HG03521 (cell line): ENCODE results near the gene SGCD.
"Not testable (repeated sequence)": the region's sequence is repeated elsewhere in the genome, so short reads cannot be mapped to it uniquely, and the experiment has no call there.

Experiments used
- ATAC-seq: cut with Tn5 transposase; IDR thresholded peaks from one replicate; pipeline ENCODE4 v1.9.1; 2021; ENCODE audit warnings: mild to moderate bottlenecking, moderate library complexity; ENCODE audit not compliant: unreplicated experiment

The SGCD gene

DNA sequence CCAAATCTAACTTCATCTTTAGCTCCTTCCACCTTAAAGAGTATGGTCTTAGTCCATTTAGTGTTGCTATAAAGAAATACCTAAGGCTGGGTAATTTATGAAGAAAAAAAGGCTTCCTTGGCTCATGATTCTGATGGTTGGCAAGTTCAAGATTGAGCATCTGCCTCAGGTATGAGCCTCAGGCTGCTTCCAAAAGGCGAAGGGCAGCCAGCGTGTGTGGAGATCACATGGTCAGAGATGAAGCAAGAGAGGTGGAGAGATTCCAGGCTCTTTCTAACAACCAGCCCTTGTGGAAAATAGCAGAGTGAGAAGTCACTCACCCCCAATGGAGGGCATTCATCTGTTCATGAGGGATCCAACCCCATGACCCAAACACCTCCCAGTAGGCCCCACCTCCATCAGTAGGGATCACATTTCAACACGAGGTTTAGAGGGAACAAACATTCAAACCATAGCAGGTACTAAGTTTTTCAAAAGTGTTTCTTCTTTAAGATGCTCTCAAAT is 225.9 kb downstream of the SGCD start:
- ATAC-seq = no peak

DNA sequence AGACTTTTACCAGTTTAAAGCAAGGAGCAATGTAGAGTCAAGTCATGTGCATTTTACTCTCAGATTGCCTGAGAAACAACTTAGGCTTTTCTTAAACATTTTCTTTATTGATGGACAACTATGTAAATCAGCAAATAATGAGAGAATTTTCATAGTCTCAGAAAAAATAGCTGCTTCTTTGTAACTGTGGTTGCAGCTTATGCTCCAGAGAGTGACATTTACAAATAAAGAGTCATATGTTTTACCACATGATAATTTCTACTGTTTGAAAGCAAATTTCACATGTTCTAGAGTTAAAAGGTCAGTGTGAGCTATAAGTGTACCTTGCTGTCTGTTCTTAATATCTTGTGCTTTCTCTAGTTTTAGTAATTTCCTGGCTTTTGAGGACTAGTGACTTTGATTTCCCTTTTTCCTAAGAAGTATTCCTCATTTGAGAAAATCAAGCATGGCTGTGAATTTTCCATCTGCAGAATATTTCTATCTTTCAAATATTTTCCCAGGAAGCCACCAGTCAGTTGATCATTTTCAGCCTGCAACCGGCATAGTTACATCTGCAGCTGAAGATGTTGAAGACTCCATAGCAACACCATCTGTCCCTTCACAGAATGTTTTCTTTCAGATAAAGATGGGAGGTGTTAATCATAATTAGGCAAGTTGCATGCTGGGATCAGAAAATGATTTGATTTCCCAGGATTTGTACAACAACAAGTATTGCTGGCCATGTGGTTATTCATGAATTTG is 229.9 kb downstream of the SGCD start:
- ATAC-seq = no peak

DNA sequence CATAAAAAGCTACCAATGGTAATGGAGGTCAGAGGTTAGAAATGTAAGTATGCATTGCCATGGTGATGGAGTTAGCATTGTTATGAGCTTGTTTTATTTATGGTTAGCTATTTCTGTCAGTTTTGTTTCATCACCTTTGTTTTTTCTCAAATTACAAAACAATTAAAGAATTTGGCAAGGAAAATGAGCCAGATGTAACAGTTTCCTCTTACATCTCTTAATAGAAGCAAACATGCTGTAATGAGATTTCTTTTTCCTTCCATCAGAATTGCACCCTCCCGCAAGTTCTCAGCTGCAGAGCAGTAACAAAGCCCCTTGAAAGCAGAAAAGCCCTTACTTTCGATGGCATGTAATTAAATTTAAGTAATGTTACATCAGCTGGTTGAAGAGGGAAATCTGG is 233.0 kb downstream of the SGCD start:
- no peak for ATAC-seq

DNA sequence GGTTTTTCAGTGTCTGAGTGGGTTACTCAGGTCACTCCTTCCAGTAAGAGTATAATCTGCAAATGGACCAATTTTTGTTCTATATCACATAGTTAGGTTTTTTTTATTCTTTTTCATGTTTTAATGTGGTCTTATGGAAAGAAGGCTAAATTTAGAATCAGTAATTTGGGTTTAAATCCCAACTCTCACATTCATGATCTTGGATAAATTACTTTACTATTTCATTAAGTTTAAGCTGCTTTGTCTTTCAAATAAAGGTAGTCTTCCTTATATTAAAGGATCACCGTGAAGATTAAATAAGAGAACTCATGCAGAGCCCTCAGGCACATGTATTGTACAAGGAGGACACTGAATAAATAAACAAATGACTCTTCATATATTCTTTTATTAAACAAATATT is 234.7 kb downstream of the SGCD start:
- ATAC-seq = no peak

DNA sequence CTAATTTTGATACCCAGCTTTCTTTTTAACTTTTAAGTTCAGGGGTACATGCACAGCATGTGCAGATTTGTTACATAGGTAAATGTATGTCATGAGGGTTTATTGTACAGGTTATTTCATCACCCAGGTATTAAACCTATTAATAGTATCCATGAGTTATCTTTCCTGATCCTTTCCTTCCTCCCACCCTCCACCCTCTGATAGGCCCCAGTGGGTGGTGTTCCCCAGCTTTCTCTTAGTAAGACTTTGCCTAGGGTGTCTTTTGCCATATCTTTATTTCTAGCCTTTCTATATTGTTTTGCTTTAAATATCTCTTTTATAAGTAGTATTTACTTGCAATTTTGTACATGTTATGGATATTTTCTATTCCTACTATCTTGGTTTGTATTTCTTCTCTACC is 243.7 kb downstream of the SGCD start:
- ATAC-seq = no peak

DNA sequence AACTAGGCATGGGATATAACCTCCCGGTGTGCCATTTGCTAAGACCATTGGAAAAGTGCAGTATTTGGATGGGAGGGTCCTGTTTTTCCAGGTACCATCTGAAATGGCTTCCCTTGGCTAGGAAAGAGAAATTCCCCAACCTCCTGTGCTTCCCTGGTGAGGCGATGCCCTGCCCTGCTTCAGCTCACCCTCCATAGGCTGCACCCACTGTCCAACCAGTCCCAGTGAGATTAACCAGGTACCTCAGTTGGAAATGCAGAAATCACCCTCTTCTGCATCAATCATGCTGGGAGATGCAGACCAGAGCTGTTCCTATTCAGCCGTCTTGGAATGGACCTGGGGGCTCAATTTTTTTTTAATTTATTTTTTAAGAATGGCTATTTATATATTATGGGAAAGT is 254.8 kb downstream of the SGCD start:
- ATAC-seq = no peak

DNA sequence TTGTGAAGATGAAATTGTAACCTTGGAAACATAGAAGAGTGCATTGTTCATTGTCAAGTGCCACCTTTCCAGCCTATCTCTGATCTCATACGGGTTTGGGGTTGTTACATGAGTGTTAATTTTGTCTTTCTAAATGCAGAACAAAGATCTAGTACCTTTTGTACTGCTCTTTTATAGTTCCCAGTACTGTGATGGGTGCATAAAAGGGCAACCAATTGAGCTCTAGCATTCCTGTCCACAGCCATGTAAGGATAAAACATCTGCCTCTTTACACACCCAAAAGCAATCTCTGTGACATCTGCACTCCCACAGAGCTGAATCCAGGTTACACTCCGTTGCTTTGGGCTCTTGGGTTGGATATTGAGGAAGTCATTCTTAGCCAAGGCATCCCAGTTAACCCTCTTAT is 255.2 kb downstream of the SGCD start:
- ATAC-seq = no peak

DNA sequence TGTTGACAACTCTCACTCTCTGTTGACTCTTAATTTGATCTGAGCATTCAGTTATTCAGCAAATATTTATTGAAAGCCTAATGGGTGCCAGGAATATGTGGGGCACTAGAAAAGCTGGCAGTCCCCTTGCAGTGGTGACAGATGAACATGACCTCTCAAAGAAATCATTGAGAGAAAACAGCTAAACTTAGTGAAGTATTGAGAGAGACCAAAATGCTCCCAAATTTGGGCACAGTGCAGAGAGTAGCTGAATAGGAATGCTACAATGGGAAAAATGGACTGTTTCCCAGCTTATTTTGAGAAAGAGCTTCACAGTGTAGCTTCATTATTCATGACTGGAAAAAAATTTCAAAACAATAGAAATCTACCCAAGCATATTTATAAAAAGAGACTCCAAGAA is 257.9 kb downstream of the SGCD start:
- ATAC-seq = no peak

DNA sequence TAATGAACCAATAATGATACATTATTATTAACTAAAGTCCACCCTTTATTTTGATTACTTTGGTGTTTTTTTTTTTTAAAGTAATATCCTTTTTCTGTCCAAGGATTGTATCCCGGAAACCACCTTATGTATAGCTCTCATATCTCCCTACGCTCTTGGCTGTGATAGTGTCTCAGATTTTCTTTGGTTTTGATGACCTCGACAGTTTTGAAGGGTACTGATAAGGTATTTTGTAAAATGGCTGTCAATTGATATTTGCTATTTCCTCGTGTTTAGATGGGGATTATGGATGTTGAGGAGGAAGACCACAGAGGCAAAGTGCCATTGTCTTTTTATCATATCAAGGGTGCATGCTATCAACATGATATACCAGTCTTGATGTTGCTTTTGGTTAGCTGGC is 259.0 kb downstream of the SGCD start:
- ATAC-seq = no peak

DNA sequence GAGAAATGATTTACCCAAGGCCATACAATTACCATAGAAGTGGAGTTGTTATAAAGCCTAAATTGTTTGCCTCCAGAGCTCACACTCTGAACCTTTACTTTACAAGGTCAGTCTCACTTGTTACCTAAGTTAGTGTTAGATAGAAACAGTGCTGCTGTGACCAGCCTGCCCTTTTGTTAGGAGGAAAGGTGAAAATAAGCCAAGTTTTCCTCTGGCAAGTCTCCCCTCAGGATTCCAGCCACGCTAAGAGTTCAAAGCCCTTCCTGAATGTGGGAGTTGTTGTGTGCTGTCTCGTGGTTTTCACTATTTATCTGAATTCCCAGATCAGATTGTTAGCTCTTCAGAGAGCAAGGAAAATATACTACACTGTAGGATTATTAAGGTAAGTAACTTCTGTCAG is 260.0 kb downstream of the SGCD start:
- ATAC-seq = no peak

DNA sequence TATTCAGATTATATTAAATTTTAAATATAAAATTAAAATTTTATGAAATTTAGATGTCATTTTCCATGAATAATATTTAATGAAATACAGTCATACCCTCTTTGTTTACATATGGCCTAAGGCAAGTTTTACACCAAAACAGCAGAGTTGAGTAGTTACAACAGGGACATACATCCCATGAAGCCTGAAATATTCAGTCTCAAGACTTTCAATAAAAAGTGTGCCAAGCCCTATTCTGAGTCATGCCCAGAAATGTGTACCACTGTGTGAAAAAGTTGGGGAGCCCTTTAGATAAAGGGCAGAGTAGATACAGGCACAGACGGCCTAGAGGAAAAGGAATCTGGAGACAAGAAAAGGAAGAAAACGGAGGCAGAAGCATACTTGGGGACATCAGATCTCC is 261.3 kb downstream of the SGCD start:
- no peak for ATAC-seq

DNA sequence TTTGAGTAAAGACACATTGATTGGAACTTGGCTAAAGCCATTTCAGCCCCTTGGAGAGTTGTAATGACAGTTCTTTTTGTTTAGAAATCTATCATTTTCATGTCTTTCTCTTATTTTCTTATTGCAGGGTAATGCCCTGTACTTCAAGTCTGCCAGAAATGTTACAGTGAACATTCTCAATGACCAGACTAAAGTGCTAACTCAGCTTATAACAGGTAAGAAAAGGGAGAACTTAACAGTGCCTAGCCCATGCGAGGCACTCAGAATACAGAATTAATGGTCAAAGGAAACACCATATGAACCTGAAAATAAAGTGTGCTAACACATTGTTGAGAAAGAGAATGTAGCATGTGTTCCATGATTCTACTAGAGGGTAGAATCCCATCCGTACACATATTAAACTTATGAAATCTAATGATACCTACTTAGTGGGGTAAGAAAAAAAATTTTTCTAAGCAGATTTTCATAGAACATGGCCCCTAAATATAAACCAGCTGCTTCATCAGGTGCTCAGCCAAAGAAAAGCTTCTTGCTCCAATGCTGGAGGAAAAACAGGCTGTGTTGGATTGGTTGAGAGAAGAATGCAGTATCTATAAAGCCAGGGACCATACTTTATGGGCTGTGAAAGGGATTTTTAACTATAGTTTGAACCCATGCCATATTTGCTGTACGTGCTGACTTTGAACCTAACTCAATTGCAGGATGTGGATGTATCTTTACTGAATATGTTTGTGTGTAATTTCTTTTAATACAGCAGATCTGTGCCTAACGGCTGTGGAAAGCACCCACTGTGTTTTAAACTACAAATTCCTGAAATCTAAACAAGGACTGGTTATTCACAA is 262.4 kb downstream of the SGCD start:
- no peak for ATAC-seq

DNA sequence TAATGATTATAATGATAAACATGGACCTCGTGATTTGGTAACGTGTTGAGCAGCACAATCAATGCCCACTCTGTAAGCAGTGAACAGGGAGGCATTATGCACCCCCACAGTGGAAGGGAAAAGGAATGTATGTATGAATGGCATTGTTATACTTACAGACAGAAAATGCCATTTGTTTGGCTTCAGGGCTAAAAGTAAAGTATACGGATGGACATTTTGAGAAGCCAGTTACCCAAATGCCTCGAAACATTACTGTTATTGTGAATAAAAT is 262.9 kb downstream of the SGCD start:
- no peak for ATAC-seq

DNA sequence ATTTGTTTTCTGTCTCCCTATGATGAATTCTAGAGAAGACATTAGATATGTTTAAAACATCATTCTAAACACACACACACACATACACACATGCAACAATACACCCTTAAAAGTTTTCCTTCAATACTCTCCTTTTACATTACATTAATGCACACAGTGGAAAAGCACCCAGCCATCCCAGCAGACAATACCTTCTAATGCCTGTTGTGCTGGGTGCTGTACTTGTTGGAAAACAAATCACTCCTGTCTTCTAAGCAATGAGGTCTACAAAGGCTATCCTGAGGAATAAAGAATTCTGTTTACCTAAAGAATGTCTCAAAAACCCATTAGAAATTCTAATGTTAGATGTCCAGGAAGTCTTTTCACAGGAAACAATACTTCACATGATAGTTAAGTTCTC is 264.0 kb downstream of the SGCD start:
- no peak for ATAC-seq

DNA sequence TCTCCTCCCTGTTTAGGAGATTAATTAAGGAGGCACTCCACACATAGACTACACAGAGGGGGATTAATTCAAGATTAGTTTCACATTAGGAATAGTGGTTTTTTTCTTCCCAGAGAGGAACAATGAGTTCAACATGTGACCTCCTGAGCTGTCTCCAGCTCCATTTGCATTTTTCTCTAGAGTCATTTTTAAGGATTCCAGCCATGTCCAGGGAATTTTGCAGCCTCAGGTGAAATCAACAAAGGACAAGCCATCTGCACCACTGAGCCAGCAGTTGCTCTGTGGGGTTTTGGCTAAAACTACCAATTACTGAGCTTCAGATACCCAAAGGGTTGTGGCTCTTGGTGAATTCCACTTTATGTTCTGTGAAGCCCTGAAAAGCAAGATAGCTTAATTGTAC is 264.7 kb downstream of the SGCD start:
- ATAC-seq = no peak

DNA sequence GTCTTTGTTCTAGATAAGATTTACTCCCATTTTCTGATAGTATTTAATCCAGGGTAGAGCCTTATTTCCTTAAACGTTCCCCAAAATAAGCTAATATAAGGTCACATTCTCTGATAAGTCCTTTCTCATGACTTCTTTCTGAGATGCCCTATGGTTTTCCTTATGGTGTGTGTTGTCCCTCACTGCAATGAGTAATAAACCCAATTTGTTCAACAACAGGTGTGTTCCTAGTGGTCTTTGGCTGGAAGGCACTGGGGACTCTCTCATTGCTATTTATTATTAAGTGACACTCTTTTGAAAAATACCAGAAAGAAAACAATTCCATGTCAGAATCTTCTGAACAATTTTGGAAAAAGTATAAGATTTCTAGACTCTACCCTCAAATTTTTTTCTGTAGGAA is 266.6 kb downstream of the SGCD start:
- ATAC-seq = no peak

DNA sequence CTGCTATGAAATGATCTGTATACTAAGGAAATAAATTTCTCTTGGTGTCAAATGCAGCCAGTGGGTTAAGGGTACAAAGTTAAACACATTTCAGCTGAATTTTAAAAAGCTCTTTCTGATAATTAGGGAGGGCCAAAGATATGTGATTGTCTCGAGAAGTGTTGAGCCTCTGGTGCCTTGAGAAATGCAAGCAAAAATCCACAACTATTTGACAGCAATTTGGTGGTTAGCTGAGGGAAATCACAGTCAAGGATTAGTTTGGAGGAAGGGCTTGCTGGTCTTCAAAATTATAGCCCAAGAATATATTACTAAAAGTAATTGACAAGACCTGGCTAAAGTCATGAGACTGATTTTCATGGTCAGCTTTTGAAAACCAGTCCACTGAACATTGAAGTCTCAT is 267.4 kb downstream of the SGCD start:
- ATAC-seq = no peak

DNA sequence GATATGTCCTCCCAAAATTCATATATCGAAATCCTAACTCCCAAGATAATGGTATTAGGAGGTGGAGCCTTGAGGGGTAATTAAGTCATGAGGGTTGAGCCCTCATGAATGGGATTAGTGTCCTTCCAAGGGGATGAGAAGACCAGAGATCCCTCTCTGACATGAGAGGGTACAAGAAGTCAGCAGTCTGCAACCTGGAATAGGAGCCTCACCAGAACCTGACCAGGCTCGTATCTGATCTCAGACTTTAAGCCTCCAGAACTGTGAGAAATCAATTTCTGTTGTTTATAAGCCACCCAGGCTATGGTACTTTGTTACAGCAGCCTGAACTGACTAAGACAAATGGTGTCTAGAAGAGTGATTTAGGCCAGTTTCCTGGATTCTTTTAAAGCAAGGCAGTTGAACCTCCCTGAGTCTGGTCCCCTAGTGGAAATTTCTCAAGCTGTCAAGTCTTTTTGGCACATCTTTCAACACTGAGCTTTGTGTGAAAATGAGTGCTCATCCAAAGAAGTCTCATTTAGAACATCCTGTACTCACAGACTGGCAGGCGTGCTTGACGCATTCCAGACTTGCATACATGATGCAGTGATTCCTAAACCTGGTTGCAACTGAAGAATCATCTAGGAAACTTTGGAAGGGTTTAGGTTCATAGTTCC is 268.3 kb downstream of the SGCD start:
- ATAC-seq = no peak

DNA sequence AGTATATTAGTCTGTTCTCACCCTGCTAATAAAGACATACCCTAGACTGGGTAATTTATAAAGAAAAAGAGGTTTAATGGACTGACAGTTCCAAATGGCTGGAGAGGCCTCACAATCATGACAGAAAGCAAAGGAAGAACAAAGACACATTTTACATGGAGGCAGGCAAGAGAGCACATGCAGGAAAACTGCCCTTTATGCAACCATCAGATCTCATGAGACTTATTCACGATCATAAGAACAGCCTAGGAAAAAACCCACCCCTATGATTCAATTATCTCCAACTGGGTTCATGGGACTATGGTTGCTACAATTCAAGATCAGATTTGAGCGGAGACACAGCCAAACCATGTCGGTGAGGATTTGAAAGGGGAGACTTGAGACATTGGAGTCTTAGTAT is 270.3 kb downstream of the SGCD start:
- no peak for ATAC-seq

DNA sequence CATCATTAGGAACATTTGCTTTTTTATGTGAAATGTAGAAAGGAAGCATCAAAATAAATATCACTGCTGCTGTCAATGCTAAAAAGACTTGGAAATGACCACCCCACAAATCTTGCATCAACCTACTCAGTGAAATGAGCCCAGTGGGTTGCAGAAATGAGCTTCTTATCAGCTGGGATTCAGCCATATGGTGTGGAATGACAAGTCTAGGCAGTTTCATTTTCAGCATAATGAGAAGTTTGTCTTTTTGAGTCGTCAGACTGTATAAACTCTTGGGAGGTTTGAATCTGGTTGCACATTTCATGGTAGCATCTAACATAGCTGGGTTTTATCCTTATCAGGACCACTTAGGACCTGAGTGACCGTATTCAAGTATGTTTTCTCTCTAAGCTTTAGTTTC is 272.0 kb downstream of the SGCD start:
- no peak for ATAC-seq

DNA sequence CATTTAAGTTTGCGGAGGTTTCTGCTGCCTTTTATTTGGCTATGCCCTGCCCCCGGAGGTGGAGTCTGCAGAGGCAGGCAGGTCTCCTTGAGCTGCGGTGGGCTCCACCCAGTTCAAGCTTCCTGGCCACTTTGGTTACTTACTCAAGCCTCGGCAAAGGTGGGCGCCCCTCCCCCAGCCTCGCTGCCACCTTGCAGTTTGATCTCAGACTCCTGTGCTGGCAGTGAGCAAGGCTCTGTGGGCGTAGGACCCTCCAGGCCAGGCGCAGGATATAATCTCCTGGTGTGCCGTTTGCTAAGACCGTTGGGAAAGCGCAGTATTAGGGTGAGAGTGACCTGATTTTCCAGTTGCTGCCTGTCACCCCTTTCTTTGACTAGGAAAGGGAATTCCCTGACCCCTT is 283.6 kb downstream of the SGCD start:
- not testable (repeated sequence) for ATAC-seq

DNA sequence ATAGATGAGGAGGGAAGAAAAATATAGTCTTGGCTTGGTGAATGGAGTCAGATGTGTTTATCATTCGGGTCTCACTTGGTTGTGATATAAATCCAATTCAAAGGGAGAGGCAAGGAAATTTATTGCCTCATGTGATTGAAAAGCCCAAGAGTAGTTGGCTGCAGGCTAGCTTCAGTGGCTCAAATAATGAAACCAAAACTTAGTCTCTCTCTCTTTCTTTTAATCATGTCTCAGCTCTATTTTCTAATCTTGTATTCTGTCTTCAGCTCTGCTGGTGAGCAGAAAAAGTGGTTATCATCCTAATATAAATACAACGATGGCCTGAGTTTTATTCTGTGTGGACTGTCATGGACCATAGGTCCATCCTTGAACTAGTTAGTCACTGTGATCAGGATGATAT is 288.9 kb downstream of the SGCD start:
- no peak for ATAC-seq
